ENCODE data around the gene DAB1.

- TF ChIP-seq CTCF (IDR thresholded peaks at IDR 0.05; ENCODE audit: insufficient read depth, low read depth, low read length) (no peak), EZH2 (IDR thresholded peaks at IDR 0.05; ENCODE audit: insufficient read depth, low read length) (no peak)
These were observed 265.3 kb downstream of the DAB1 start for GRCh38 chr1:57158604-57158998.

All from astrocyte (in vitro differentiated cells and primary cell).